Tibial nerve (tissue), 4 donors: Measurements from ENCODE around the gene NETO2.
"Not testable (repeated sequence)": the region's sequence is repeated elsewhere in the genome, so short reads cannot be mapped to it uniquely, and the experiment has no call there.

ENCODE experiments used
- CTCF ChIP-seq, 5 experiments: fragments of 200-600 bp in 3 of 5; fragments of 450-650 bp in 2 of 5; sonication (generic) in 3 of 5; IDR thresholded peaks; one replicate each; pipeline ENCODE4 v1.5.1; 2016 to 2019; ENCODE audit warnings: antibody characterized with exemption in 5 of 5, mild to moderate bottlenecking in 3 of 5, moderate library complexity in 2 of 5
- EP300 ChIP-seq, 2 donors: sonication (generic); formaldehyde crosslinking; IDR thresholded peaks; one replicate each; pipeline ENCODE4 v1.6.1; 2017; ENCODE audit warnings: antibody characterized with exemption in 2 of 2, mild to moderate bottlenecking in 1 of 2
- POLR2A ChIP-seq, 2 donors: fragments of 450-650 bp; IDR thresholded peaks; one replicate each; pipeline ENCODE4 v1.6.1; 2017; ENCODE audit warnings: antibody characterized with exemption in 2 of 2, mild to moderate bottlenecking in 2 of 2, moderate library complexity in 2 of 2

- not testable (repeated sequence) for TF ChIP-seq POLR2A, EP300, CTCF (IDR thresholded peaks at IDR 0.05)
These were observed 37.3 kb upstream of the NETO2 start for GRCh38 chr16:47181066-47181465.
